A549 (cell line): ENCODE measurements around the gene USP17L22.
"Not testable (repeated sequence)": the region's sequence is repeated elsewhere in the genome, so short reads cannot be mapped to it uniquely, and the experiment has no call there.

Experiments
- CBX8 ChIP-seq: fragments of 200-600 bp; sonication (generic); IDR thresholded peaks from 2 replicates; pipeline ENCODE4 v1.6.1; 2016
- CTCF ChIP-seq: fragments of >200 bp; sonication (Bioruptor Twin); formaldehyde crosslinking; IDR thresholded peaks from 3 replicates; pipeline ENCODE4 v1.5.1; 2016
- ESRRA ChIP-seq: fragments of 150-350 bp; IDR thresholded peaks from 2 replicates; pipeline ENCODE4 v1.6.1; 2014; ENCODE audit warnings: mild to moderate bottlenecking, low read length, borderline replicate concordance
- POLR2A ChIP-seq: IDR thresholded peaks from 2 replicates; pipeline ENCODE4 v1.6.1; 2012; ENCODE audit warnings: mild to moderate bottlenecking, low read length
- SMC3 ChIP-seq: fragments of >200 bp; sonication (Bioruptor Twin); formaldehyde crosslinking; IDR thresholded peaks from 3 replicates; pipeline ENCODE4 v1.6.1; 2018; ENCODE audit warnings: inconsistent platforms

GRCh38 chr4:9238461-9238860 lies 29.0 kb upstream of the USP17L22 start:
- TF ChIP-seq POLR2A, SMC3, CBX8, ESRRA, CTCF: not testable (repeated sequence)
